H1 (cell line): ENCODE data around the gene RNF224. TPM values are rescaled to one million over a fixed set of nuclear protein-coding genes. Genes with fewer than 3 reads are reported as not detected.

Source experiments
- BACH1 ChIP-seq: IDR thresholded peaks from 2 replicates; pipeline ENCODE4 v1.6.1; 2012; ENCODE audit warnings: low read length, improper control_type of control experiment
- EZH2 ChIP-seq: fragments of 200-600 bp; sonication (generic); IDR thresholded peaks from 2 replicates; pipeline ENCODE4 v1.7.1; 2012; ENCODE audit warnings: low read depth, mild to moderate bottlenecking, moderate library complexity, low read length, inconsistent platforms; ENCODE audit not compliant: severe bottlenecking
- FOSL1 ChIP-seq: IDR thresholded peaks from 2 replicates; pipeline ENCODE4 v1.6.1; 2011; ENCODE audit warnings: mild to moderate bottlenecking, low read depth, low read length, moderate library complexity; ENCODE audit not compliant: insufficient read depth
- GTF2F1 ChIP-seq: IDR thresholded peaks from 2 replicates; pipeline ENCODE4 v1.6.1; 2012; ENCODE audit warnings: low read depth, low read length, improper control_type of control experiment, borderline replicate concordance
- KDM1A ChIP-seq: fragments of 200-600, 300-600 bp; sonication (generic); IDR thresholded peaks from 2 replicates; pipeline ENCODE4 v1.7.1; 2016; ENCODE audit warnings: mild to moderate bottlenecking, low read length, borderline replicate concordance
- RBBP5 ChIP-seq: IDR thresholded peaks from 2 replicates; pipeline ENCODE4 v1.7.1; 2012; ENCODE audit warnings: low read depth, mild to moderate bottlenecking, inconsistent platforms, low read length, moderate library complexity, borderline replicate concordance
- RFX5 ChIP-seq: IDR thresholded peaks from 2 replicates; pipeline ENCODE4 v1.6.1; 2011; ENCODE audit warnings: low read depth, low read length, improper control_type of control experiment, borderline replicate concordance
- RNF2 ChIP-seq: fragments of 200-900, 300-1000 bp; sonication (generic); IDR thresholded peaks from 2 replicates; pipeline ENCODE4 v1.7.1; 2016; ENCODE audit warnings: borderline replicate concordance, low read depth, mild to moderate bottlenecking, antibody characterized with exemption, low read length; ENCODE audit not compliant: poor library complexity, severe bottlenecking; ENCODE audit errors: missing control alignments
- RXRA ChIP-seq: IDR thresholded peaks from 2 replicates; pipeline ENCODE4 v1.6.1; 2011; ENCODE audit warnings: low read depth, mild to moderate bottlenecking, low read length, moderate library complexity; ENCODE audit not compliant: insufficient read depth
- TBP ChIP-seq: IDR thresholded peaks from 2 replicates; pipeline ENCODE4 v1.6.1; 2011; ENCODE audit warnings: low read depth, low read length, improper control_type of control experiment
- YY1 ChIP-seq: IDR thresholded peaks from 2 replicates; pipeline ENCODE4 v1.6.1; 2011; ENCODE audit warnings: low read depth, mild to moderate bottlenecking, low read length
- polyA plus RNA-seq, 7 experiments: library from polyadenylated mRNA; depleted of rRNA in 3 of 7; stranded (reverse) in 5 of 7; unstranded in 2 of 7; fragments of >200 nt in 5 of 7; fragments of 200-250 nt in 2 of 7; gene quantifications; 1 replicate in 5 of 7; 2 replicates in 1 of 7; 4 replicates in 1 of 7; pipeline versions ENCODE4 v1.2.1 to v1.2.3, GENCODE V29; 2011 to 2013; ENCODE audit warnings: missing spikeins in 2 of 7, mixed read lengths in 2 of 7
- total RNA-seq: library from RNA; stranded (reverse); fragmentation: NEBNext Ultra II Directional; extraction: Animal tissue kit (Norgen Biotek cat#: 25700); gene quantifications from 2 replicates; pipeline ENCODE4 v1.2.1, GENCODE V29; 2021
- TF ChIP-seq, protein P1 (sequence below), 3 experiments: IDR thresholded peaks; 1 replicate in 2 of 3; 2 replicates in 1 of 3; pipeline versions ENCODE4 v1.5.1 to v1.6.1; 2011; ENCODE audit warnings: low read length in 3 of 3, mild to moderate bottlenecking in 3 of 3, inconsistent platforms in 2 of 3, low read depth in 1 of 3, moderate library complexity in 1 of 3; ENCODE audit not compliant: insufficient read depth in 1 of 3; ENCODE audit errors: control extremely low read depth in 1 of 3

The RNF224 gene
- total and polyA plus RNA-seq, 2 of the 8 experiments (the other 6 are each of a cell fraction or from before 2014, with no cell fraction given): 0.24 TPM; not detected in 1

DNA sequence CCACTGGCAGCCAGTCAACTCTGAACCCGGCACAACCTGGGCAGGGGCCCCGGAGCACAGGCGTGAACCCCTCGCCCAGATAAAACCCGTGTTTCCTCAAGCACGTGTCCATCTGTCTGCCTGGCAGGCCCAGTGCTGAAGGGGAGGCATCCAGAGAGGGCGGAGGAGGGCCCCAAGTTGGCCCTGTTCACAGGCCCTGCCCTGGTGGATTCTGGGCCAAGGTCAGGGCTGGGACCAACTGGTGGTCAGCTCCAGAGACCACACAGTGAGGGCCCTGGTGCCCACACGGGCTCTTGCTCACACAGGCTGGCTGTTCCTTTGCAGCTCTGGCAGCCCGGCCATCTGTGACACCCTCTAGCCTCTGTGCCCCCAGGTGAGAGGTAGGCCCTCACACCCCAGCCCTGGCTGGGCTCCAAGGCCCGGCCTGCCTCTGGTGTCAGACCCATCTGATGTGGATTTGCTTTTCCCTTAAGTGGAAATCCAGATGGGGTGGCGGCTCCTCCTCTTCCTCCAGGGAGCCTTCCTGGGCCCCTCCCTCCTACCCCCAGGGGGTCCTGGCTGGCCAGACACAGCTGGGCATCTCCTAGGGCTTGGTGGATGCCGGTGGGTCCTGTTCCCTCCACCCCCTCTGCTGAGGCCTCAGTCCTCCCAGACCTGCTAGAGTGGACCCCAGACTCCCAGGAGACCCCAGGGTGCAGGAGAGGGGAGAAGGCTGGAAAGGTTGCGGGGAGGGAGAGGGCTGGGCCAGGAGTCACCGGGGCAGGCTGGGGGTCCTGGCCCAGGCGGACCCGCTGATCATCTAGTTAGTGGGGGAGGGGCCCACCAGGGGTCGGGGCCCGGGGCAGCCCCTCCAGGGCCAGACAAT is 23.3 kb downstream of the RNF224 start (continued):
- TF ChIP-seq, protein P1, sequence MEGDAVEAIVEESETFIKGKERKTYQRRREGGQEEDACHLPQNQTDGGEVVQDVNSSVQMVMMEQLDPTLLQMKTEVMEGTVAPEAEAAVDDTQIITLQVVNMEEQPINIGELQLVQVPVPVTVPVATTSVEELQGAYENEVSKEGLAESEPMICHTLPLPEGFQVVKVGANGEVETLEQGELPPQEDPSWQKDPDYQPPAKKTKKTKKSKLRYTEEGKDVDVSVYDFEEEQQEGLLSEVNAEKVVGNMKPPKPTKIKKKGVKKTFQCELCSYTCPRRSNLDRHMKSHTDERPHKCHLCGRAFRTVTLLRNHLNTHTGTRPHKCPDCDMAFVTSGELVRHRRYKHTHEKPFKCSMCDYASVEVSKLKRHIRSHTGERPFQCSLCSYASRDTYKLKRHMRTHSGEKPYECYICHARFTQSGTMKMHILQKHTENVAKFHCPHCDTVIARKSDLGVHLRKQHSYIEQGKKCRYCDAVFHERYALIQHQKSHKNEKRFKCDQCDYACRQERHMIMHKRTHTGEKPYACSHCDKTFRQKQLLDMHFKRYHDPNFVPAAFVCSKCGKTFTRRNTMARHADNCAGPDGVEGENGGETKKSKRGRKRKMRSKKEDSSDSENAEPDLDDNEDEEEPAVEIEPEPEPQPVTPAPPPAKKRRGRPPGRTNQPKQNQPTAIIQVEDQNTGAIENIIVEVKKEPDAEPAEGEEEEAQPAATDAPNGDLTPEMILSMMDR (IDR thresholded peaks at IDR 0.05; ENCODE audit: control extremely low read depth in 1 of 3, insufficient read depth in 1 of 3, low read depth in 1 of 3, low read length in 3 of 3): no peak
- TF ChIP-seq RNF2 (no peak), KDM1A (no peak), EZH2 (no peak), GTF2F1 (no peak), YY1 (no peak), RFX5 (no peak), TBP (no peak), FOSL1 (no peak), BACH1 (no peak), RBBP5 (no peak), RXRA (no peak)
